Right lobe of liver (tissue), 4 donors: ENCODE data around the gene USP9X.

Experiments used
- POLR2A ChIP-seq: fragments of 450-650 bp; IDR thresholded peaks from one replicate; pipeline ENCODE4 v1.6.1; 2017; ENCODE audit warnings: antibody characterized with exemption, mild to moderate bottlenecking
- TF ChIP-seq, protein P1 (sequence below), 4 donors: fragments of 200-600 bp in 3 of 4; fragments of 450-650 bp in 1 of 4; IDR thresholded peaks; one replicate each; pipeline versions ENCODE4 v1.5.1 to v1.8.0; 2016 to 2022; ENCODE audit warnings: antibody characterized with exemption in 4 of 4, mild to moderate bottlenecking in 2 of 4
- donor health status: DM: no; HTN: no; CAD: no.
- donor health status: DM: no; HTN: no; CAD: no.
- donor health status: DM: no; HTN: yes; CAD: no.

- TF ChIP-seq, protein P1, sequence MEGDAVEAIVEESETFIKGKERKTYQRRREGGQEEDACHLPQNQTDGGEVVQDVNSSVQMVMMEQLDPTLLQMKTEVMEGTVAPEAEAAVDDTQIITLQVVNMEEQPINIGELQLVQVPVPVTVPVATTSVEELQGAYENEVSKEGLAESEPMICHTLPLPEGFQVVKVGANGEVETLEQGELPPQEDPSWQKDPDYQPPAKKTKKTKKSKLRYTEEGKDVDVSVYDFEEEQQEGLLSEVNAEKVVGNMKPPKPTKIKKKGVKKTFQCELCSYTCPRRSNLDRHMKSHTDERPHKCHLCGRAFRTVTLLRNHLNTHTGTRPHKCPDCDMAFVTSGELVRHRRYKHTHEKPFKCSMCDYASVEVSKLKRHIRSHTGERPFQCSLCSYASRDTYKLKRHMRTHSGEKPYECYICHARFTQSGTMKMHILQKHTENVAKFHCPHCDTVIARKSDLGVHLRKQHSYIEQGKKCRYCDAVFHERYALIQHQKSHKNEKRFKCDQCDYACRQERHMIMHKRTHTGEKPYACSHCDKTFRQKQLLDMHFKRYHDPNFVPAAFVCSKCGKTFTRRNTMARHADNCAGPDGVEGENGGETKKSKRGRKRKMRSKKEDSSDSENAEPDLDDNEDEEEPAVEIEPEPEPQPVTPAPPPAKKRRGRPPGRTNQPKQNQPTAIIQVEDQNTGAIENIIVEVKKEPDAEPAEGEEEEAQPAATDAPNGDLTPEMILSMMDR (IDR thresholded peaks at IDR 0.05): no peak
- no peak for TF ChIP-seq POLR2A
Observed at GRCh38 chrX:41066391-41066790, 18.9 kb upstream of the USP9X start.
